ENCODE results near the gene NOC4L.
"Not testable (repeated sequence)": the region's sequence is repeated elsewhere in the genome, so short reads cannot be mapped to it uniquely, and the experiment has no call there.

NOC4L gene

GRCh38 chr12:132123970-132124765, 20.1 kb upstream of the NOC4L start:
- no peak for DNase-seq

GRCh38 chr12:132124766-132125425, 19.4 kb upstream of the NOC4L start:
- no peak for DNase-seq

- DNase-seq, result no peak
These were observed 18.5 kb upstream of the NOC4L start for GRCh38 chr12:132125736-132126135.

- no peak for DNase-seq
These were observed 17.2 kb upstream of the NOC4L start for GRCh38 chr12:132127041-132127440.

GRCh38 chr12:132129007-132129406, 15.2 kb upstream of the NOC4L start:
- no peak for DNase-seq

GRCh38 chr12:132130690-132131089, 13.6 kb upstream of the NOC4L start:
- DNase-seq, result no peak

- no peak for DNase-seq
These were observed 13.0 kb upstream of the NOC4L start for GRCh38 chr12:132131229-132131628.

GRCh38 chr12:132131952-132132351, 12.3 kb upstream of the NOC4L start:
- no peak for DNase-seq

GRCh38 chr12:132132609-132133430, 11.4 kb upstream of the NOC4L start:
- DNase-seq, result no peak

GRCh38 chr12:132133952-132134652, 10.2 kb upstream of the NOC4L start:
- DNase-seq, result no peak

- DNase-seq, result not testable (repeated sequence)
These were observed 9.5 kb upstream of the NOC4L start for GRCh38 chr12:132134653-132135183.

GRCh38 chr12:132136226-132136625, 8.0 kb upstream of the NOC4L start:
- DNase-seq, result not testable (repeated sequence)

GRCh38 chr12:132137483-132138125, 6.7 kb upstream of the NOC4L start:
- DNase-seq, result no peak

- no peak for DNase-seq
These were observed 5.1 kb upstream of the NOC4L start for GRCh38 chr12:132138941-132139871.

- no peak for DNase-seq
These were observed 4.3 kb upstream of the NOC4L start for GRCh38 chr12:132139912-132140311.

GRCh38 chr12:132140501-132140900, 3.8 kb upstream of the NOC4L start:
- DNase-seq, result no peak

- no peak for DNase-seq
These were observed 3.1 kb upstream of the NOC4L start for GRCh38 chr12:132140918-132141841.

- no peak for DNase-seq
These were observed 2.1 kb upstream of the NOC4L start for GRCh38 chr12:132141976-132142678.

All from central memory CD4-positive, alpha-beta T cell (primary cell).